ENCODE measurements around the gene KCTD3. TPM values are rescaled to one million over a fixed set of nuclear protein-coding genes. Genes with fewer than 3 reads are reported as not detected.
A peak's percentile ranks its signal among the peaks of the same experiment; 100 is the strongest.

Gene KCTD3
- total RNA-seq, 1 donor: 24.2 TPM

DNA sequence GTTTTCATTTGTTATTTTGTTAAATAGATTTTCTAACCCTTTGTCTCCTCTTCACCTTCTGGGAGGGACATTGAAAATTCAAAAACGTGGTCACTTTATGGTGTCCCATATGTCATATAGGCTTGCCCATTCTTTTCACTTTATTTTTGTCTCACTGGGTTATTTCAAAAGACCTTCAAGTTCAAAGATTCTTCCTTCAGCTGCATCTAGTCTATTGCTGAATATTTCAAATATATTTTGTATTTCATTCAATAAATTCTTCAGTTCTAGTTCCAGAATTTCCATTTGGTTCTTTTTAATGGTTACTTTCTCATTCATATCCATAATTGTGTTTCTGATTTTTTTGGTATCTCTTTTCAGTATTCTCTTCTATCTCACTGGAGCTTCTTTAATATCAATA, 11.6 kb upstream of the KCTD3 start:
- no peak for DNase-seq (ENCODE audit: low read depth in 2 of 3, low spot score in 2 of 3)

GRCh38 chr1:215556996-215557395, 10.1 kb upstream of the KCTD3 start:
- no peak for DNase-seq (ENCODE audit: low read depth in 2 of 3, low spot score in 2 of 3)

DNA sequence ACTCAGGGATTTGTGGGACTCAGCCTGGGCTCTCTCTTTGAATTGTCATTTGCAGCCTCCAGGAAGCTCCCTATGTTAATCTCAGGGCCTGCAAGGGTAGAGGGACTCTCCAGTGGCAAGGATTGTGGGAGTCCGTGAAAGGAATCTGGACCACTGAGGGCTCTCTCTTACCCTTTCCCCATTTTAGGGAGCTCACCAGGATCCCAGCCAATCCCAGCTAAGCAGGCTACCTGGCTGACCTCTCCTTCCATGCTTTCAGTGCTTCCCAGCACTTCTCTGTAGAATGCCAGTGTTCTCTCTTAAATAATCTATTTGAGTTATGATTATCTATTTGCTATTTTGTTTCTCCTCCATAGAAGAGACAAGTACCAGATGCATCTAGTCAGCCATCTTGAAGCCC, 9.6 kb upstream of the KCTD3 start:
- DNase-seq (ENCODE audit: low read depth in 2 of 3, low spot score in 2 of 3): no peak

GRCh38 chr1:215557992-215558626, 9.0 kb upstream of the KCTD3 start:
- DNase-seq (ENCODE audit: low read depth in 2 of 3, low spot score in 2 of 3): no peak

- DNase-seq (ENCODE audit: low read depth in 2 of 3, low spot score in 2 of 3): peak in 2 of 3 donors; percentile 44 to 55
These were observed 591 bp downstream of the KCTD3 start for GRCh38 chr1:215567491-215568298.

GRCh38 chr1:215568299-215568692, 1.2 kb downstream of the KCTD3 start:
- DNase-seq (ENCODE audit: low read depth in 2 of 3, low spot score in 2 of 3): peak in 2 of 3 donors; percentile 17 to 30

- DNase-seq (ENCODE audit: low read depth in 2 of 3, low spot score in 2 of 3): no peak
These were observed 3.1 kb downstream of the KCTD3 start for GRCh38 chr1:215569986-215570824.

DNA sequence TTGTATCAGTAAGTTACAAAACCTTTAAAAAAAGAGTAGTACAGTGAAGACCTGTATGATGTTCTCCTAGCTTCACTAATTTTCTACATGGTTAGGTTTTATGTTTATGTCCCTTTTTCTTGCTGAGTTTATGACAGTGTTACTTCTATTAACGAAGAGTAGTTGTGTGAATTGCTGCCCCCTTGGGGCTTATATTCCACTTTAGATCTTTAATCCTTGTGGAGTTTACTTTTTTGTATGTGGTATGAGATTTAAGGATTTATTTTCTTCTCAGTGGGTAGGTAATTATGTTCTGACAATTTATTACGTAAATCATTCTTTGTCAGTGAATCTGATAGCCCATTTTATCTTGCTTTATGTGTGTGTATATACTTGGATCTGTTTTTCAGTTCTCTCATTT, 14.8 kb downstream of the KCTD3 start:
- DNase-seq (ENCODE audit: low read depth in 2 of 3, low spot score in 2 of 3): no peak

DNA sequence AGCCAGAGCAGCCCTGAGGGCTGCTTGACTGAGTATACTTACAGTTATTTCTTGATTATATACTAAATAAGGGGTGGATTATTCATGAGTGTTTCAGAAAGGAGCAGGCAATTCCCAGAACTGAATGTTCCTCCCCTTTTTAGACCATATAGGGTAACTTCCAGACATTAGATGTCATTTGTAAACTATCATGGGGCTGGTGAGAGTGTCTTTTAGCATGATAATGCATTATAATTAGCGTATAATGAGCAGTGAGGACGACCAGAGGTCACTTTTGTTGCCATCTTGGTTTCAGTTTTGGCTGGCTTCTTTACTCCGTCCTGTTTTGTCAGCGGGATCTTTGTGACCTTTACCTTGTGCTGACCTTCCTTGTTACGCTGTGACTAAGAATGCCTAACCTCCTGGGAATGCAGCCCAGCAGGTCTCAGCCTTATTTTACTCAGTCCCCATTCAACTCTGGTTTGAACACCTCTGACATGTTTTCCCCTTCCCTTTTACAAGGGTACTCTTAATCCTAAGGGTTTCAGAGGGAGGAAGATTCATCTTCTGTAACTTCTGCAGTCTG, 16.2 kb downstream of the KCTD3 start:
- DNase-seq (ENCODE audit: low read depth in 2 of 3, low spot score in 2 of 3): no peak

GRCh38 chr1:215584389-215584788, 17.3 kb downstream of the KCTD3 start:
- no peak for DNase-seq (ENCODE audit: low read depth in 2 of 3, low spot score in 2 of 3)

DNA sequence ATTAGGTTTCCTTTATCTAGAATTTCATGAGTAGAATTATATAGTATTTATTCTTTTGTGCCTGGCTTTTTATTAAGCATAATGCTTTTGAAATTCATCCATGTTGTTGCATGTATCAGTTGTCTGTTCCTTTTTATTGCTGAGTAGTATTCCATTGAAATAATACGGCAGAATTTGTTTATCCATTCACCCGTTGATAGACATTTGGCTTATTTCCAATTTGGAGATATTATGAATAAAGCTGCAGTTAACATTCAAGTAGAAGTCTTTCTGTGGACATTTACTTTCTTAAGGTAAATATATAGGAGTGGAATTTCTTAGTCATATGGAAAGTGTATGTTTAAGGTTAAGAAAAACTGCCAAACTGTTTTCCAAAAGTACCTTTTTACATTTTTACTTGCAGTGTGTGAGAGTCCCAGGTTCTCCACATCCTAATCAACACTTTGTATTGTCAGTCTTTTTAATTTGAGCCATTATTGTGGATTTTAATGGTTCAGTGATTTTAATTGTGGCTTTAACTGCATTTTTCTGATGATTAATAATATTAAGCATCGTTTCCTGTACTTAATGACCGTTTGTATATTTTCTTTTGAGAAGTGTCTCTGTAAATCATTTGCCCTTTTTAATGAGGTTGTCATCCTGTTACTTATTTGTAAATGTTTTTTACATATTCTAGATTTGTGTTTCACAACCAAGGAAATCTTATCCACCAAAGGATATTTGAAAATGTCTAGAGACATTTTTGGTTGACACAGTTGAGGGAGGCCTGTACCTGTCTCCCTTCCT, 22.7 kb downstream of the KCTD3 start:
- DNase-seq (ENCODE audit: low read depth in 2 of 3, low spot score in 2 of 3): no peak

GRCh38 chr1:215590779-215591491, 23.8 kb downstream of the KCTD3 start:
- no peak for DNase-seq (ENCODE audit: low read depth in 2 of 3, low spot score in 2 of 3)

GRCh38 chr1:215594640-215595039, 27.5 kb downstream of the KCTD3 start:
- no peak for DNase-seq (ENCODE audit: low read depth in 2 of 3, low spot score in 2 of 3)

DNA sequence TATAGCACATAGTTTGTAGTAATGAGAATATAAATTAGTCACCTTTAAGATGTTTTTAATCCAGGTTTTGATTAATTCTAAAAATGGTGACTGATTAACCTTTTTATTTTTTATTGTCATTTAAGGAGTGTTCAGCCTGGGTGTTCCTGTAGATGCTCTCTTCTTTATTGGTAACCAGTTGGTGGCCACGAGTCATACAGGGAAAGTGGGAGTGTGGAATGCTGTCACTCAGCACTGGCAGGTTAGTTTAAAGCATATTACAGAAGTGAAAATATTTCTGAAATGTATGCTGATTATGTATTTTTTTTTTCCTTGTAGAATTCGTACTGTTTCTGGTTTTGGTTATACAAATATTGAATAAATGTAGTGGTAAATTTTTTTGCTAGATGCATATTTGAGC, 28.1 kb downstream of the KCTD3 start:
- DNase-seq (ENCODE audit: low read depth in 2 of 3, low spot score in 2 of 3): no peak

- no peak for DNase-seq (ENCODE audit: low read depth in 2 of 3, low spot score in 2 of 3)
These were observed 30.9 kb downstream of the KCTD3 start for GRCh38 chr1:215597961-215598360.

GRCh38 chr1:215599418-215600074, 32.4 kb downstream of the KCTD3 start:
- DNase-seq (ENCODE audit: low read depth in 2 of 3, low spot score in 2 of 3): no peak

- no peak for DNase-seq (ENCODE audit: low read depth in 2 of 3, low spot score in 2 of 3)
These were observed 33.2 kb downstream of the KCTD3 start for GRCh38 chr1:215600258-215600792.

DNA sequence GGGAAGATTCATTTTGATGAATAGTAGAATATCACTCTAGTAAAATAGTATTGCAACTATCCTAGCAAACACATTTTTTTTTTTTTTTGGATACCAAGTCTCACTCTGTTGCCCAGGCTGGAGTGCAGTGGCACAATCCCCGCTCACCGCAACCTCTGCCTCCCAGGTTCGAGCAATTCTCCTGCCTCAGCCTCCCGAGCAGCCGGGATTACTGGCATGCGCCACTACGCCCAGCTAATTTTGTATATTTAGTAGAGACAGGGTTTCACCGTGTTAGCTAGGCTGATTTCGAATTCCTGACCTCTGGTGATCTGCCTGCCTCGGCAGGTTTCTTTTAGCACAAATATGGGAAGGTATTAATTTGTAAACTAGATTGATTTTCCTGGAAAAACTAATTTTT, 33.8 kb downstream of the KCTD3 start:
- no peak for DNase-seq (ENCODE audit: low read depth in 2 of 3, low spot score in 2 of 3)

DNA sequence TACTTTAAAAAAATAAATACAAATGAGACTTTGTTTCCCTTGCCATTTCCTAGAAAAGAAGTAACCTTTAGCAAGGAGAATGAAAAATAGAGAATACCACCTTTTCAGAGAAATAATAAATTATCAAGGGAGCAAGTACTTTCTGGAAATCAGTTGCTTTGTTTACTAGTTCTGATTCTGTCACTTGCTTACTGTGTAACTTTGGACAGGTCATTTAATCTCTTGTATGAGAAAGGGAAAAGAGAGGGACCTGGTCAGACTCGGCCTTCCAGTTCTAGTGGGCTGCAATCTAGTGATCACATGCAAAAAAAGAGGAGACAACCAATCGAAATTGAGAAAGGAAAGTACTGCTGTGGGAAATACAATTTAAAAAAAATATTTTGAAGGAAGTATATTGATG, 34.2 kb downstream of the KCTD3 start:
- no peak for DNase-seq (ENCODE audit: low read depth in 2 of 3, low spot score in 2 of 3)

Data from hematopoietic multipotent progenitor cell (in vitro differentiated cells).